GM21717 (cell line): ENCODE data around the gene S100A16.
"Not testable (repeated sequence)": the region's sequence is repeated elsewhere in the genome, so short reads cannot be mapped to it uniquely, and the experiment has no call there.

Experiments used
- ATAC-seq: cut with Tn5 transposase; IDR thresholded peaks from one replicate; pipeline ENCODE4 v1.9.1; 2021; ENCODE audit warnings: mild to moderate bottlenecking, moderate library complexity; ENCODE audit not compliant: unreplicated experiment

Gene S100A16, protein sequence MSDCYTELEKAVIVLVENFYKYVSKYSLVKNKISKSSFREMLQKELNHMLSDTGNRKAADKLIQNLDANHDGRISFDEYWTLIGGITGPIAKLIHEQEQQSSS

DNA sequence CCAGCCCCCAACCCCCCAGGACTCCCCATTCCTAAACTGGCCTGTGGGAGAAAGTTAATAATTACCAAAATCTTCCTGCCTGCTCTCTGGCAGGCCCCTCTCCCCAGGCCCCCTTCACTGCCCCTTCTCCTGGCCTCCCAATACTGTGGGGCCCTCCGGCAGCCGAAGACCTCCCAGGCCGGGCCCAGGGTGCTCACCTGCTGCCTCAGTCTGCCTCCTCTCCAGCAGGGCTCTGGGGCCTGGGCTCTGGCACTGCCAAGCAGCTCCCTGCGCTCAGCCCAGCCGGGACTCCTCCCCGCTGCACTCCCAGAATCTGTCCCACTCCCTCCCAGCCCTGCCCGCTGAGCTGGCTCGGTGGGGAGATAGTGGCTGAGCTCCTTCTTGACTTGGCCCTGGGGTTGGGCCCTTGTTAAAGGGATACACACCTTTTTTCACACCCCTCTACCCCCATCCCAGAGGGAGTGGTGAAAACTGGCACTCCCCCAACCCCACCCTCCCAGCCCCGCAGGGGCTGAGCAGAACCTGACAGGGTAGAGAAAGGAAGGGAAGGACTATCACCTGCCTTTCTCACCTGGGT lies at the start of gene S100A16:
S100A16 (minus strand) TSS at position 383 of the 577 bp plus-strand sequence. CDS start 4,986 bp downstream, outside the sequence.
- ATAC-seq = no peak

DNA sequence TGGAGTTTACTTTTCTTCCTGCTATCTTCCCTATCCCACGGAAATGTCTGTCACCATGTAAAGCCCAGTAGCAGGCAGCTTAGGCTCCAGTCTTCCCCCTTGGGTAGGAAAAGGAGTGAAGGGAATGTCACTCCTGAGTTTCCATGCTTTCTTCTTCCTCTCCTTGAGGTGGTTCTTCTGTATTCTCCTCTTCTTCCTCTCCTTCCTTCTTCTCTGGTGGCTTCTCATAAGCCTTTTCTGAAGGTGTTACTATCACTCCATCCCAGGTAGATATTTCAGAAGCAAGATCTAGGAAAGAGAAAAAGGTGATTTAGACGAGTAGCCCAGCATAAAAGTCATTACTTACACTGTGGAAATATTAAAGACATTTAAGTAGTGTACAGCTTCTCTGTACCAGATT lies 49.3 kb upstream of the S100A16 start:
- no peak for ATAC-seq

DNA sequence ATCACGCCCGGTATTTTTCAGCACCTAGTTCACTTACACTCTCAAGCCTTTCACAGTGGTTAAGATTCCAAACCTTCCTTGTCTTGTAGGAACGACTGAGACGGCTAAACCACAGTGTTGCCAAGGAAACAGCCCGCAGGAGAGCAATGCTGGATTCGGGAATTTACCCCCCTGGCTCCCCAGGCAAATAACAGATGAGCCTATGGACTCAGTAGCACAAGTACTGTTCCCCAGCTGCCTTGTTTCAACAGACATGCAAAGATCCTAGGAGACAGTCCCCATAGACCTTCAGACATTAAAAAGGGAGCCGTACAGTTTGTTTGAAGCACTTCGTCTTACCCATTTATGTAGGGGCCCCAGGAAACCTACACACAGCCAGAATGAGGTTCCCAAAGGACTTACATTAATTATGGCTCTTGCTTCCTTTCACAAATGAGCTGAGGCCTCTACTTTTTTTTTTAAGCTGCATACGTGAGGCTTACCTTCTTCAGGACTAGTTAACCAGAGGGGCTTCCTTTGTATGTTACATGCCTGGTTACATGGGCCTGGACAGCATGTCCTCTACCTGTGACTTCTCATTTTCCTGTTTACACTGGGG lies 48.3 kb upstream of the S100A16 start:
- no peak for ATAC-seq

DNA sequence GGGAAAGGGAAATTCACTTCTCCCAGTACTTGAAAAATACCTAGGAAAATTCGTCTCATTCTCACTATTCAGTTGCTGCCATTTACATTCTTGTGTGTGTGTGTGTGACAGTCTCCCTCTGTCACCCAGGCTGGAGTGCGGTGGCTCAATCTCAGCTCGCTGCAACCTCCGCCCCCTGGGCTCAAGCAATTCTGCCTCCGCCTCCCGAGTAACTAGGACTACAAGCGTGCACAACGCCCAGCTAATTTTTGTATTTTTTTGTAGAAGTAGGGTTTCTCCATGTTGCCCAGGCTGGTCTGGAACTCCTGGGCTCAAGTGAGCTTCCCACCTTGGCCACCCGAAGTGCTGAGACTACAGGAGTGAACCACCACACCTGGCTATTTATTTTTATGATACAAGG lies 46.7 kb upstream of the S100A16 start:
- ATAC-seq = no peak

DNA sequence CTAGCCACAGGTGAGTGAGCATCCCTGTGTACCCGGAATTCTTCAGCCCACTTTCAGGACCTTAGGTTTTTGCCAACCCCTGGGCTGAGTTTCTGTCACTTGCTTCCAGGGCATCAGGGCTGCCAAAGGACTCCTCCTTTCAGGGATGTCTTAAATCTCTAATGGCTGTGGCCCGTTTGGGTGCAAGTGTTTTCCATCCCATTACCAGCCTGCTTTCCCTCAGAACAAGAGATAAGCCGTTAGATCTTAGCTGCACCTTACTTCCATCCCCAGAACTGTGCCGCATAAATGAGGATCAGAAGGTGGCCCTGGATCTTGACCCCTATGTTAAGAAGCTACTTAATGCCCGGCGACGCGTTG lies 46.2 kb upstream of the S100A16 start:
- ATAC-seq = no peak

DNA sequence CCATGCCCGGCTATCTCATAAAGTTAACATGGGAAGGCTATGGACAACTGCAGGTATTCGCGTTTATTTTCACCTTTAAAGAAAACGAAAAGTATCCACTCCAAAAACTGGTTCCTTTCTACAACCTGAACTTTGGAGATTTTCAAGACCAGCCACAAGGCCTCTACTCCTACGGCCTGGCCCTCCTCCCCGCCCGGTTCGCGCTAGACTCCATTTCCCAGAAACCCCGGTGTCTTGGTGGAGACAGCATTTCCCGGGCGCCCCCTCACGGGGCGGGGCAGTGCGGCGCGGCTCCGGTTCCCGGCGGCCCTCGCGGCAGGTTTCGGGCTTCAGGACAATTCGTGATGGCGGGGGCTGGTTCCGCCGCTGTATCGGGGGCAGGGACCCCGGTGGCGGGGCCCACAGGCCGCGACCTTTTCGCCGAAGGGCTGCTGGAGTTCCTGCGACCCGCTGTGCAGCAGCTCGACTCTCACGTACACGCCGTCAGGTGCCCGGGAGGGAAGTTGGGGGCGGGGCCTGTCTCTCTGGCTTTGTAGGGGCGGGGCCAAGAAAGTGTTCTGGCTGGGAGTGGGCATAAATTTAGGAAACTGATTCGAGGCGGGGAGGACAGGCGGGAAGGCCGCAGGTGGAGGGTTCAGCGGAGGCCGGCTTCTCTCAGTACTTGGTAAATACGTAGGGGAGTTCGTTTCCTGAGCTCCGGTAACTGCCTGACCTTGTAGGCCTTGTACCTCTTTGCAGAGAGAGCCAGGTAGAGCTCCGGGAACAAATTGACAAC lies 45.6 kb upstream of the S100A16 start, which contains the start of gene SNAPIN:
SNAPIN (plus strand) TSS at position 304 of the 775 bp plus-strand sequence; CDS start at position 345, 41 bp downstream.
- peak; percentile 88 for ATAC-seq

DNA sequence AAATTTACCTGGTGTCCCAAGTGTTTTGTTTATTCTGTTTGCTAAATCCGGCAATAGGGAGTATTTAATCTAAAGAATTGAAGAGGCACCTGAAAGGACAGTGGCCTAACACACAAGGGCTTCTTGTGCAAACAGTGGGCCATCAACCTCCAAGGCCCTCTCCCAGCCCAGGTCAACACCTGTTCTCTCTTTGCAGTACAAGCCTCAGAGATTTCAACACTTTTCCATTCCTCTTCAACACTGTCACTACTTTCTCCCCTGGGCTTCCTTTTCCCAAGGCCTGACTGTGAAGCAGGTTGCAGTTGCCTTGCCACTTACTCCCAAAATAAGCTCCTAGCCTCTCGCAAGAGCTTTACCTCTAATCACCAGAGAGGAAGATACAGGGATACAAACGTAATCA lies 42.4 kb upstream of the S100A16 start:
- no peak for ATAC-seq

DNA sequence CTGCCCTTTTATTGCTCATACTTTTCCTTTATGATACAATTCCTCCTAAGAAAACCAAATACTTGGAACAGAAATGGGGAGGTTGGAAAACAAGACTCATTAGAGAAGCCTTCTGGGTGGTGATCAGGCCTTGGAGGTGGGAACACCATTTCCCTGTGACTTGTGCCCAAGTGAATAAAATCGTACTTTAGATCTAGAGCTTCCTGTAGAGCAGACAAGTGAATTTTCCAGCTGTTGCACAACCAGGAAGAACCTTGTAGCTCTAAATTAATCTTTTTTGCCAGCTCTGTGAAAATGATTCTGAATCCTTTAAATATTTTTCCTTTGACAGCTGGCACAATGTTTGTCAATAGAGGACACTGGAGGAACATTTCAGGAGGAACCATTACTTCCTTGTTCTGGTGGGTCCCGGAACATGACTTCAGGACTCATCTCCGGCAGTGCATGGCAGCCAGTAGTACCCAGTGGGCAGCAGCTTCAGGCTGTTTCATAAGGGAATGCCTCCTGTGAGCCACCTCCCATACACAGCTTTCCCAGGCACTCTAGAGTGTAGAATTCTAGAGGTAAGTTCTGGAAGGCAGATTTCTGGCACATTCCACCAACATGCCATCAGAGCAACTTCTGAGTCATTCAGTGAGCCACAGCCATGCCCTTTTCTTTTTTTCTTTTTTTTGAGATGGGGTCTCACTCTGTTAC lies 40.0 kb upstream of the S100A16 start:
- no peak for ATAC-seq

DNA sequence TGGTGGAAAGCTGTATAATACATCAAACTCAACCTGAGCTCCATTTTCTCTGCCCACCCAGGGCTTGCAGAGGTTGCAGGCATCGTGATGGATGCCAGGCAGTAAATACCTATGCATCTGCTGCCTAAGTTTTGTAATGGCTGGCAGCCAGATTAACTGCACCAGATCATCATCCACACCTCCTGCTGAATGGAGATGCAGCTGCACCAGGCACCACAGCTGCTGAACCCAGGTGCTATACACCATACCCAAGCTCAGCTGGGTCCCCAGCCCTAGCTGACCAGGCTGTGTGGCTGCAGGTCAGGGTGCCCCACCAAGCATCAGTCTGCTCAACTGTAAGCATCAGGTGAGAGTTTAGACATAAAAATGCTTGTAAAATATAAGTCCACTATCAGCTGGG lies 38.8 kb upstream of the S100A16 start:
- no peak for ATAC-seq

DNA sequence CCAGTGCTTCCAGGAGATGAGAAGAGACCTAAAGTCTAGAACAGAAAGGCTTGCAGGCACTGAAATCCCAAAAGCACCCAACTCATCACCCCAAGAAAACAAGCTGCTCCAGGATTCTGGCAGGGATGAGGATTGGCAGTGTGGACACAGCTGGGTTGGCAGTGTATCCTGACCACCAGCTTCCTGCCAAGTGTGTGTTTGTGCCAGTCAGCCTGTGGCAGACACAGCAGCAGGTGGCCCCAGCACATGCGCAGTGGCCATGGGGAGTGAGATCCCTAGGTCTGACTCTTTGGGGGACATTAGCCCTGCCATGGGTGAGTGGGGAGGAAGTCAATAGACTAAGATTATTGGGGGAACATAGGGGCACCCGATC lies 36.9 kb upstream of the S100A16 start:
- no peak for ATAC-seq

DNA sequence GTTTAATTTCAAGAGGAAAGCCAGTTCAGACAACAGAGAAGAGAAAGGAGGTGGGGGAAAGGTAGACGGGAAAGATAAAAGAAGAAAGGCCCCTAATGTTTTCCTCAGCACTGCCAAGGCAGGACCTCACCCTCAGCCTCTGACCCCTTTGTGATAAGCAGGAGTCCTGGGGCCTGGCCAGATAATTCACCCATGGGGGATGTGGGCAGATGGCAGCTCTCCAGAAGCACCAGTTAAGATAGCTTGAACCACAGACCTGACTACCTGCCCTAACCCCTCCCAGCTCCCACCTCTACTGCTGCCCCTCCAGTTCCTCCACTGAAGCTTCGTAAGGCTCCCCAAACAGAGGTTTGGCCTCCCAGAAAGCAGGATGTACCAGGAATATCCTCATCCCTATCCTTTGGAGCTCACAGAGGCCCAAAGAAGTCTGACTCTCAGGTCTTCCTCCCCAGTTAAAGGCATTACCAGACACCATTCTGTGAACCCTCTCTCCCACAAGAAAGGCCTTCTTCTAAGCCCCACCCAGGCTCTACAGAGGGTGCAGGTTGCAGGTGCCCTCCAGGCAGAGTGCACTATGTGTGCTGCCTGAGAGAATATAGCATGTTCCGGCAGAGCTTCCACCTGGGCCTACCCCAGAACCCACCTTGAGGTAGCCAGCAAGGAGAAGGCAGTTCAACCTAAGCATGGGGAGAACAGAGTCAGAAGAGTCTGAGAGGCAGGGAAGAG lies 36.4 kb upstream of the S100A16 start:
- ATAC-seq = no peak

DNA sequence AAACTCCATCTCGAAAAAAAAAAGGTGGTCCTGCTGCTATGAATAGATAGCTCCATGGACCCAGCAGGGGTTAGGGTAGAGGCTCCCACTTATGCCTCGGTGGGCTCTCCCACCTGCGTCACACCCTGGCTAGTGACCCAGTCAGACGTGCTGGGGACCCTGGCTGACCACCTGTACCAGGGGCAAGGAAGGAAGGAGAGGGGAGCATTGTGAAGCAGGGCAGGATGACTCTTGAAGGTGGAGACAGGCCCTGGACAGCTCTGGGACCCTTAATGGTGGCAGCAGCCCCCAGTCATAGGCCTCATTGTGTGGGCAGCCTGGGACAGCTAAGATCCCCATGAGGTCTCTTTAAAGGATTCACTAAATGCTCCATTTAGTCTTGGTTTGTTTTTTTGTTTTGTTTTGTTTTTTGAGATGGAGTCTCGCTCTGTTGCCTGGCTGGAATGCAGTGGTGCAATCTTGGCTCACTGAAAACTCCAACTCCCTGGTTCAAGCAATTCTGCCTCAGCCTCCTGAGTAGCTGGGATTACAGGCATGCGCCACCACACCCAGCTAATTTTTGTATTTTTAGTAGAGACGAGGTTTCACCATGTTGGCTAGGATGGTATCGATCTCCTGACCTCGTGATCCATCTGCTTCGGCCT lies 35.2 kb upstream of the S100A16 start:
- ATAC-seq = no peak

DNA sequence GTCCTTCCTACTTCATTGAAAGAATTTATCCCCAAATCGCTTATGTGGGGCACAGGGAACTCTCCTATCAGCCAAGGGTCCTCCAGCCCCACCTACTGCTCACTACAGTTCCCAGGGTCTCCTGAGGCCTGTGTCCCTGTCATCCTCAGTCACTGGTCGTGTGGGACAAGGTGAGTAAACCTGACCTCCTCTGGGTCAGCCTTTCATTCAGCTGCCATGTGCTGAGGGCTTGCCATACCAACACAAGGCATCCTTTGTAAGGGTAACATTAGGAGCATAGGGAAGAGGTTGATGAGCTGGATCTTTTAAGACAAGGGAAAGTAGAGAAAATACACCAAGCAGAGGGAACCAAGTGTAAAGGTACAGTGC lies 34.4 kb upstream of the S100A16 start:
- ATAC-seq = no peak

DNA sequence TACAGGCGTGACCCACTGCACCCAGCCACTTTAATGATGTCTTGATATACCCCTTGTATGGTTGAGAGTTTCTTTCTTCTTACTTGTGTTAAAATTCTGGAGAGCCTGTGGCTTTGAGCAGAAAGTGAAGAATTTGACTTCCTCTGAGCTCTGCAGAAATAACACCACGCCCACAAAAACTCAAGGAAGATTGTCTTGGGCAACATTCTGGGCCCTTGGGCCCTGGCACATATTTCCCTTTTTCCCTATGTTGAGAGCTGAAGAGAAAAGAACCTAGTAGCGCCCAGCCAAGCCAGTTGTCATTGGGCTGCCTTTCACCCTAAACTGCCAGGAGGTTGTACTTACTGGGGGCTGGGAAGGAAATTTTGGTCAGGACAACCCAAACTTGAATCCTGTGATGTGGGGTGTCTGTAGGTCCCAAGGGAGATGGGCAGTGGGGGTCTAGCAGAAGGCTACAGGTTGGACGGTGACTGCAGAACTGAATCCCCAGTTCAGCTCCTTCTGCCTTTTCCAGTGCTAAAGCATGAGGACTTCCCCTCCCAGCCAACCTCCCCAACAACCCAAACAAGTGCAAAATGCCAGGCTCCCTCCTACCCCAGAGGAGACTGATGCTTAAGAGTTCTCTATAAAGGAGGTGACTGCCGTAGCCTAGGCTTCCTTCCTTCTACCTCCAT lies 33.9 kb upstream of the S100A16 start:
- no peak for ATAC-seq

DNA sequence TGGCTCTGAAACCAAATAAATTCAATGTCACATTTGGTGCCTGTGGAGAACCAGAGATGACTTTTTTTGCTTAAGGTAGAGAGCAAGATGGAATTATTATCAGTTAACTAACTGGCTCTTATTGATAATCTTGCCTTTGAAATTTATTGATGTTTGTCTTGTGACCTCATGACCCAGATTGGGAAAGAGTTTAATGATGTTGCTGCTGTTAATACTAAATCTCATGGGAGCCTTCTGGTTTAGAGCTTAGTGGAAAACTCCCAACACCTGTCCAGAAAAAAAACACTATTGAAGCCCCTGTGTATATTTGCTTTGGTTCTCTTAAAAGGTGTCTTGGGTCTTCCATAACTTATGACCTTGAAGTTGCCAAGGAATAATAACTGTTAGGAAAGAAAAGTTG lies 30.9 kb upstream of the S100A16 start:
- no peak for ATAC-seq

DNA sequence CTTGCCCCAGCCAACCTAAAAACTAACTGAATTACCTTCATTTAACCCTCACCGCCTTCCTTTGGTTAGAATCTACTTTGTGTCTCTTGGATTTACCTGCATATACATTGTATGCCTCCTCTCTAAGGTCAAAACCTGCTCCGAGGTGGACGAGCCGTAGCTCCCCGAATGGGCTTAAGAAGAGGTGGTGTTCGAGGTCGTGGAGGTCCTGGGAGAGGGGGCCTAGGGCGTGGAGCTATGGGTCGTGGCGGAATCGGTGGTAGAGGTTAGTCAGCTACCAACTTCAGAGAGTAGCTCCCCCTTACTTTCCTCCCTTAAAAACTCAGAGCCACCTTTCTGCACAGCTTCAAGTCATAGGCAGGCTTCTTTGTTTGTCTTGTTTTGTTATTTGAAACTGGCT lies 30.2 kb upstream of the S100A16 start:
- ATAC-seq = no peak

DNA sequence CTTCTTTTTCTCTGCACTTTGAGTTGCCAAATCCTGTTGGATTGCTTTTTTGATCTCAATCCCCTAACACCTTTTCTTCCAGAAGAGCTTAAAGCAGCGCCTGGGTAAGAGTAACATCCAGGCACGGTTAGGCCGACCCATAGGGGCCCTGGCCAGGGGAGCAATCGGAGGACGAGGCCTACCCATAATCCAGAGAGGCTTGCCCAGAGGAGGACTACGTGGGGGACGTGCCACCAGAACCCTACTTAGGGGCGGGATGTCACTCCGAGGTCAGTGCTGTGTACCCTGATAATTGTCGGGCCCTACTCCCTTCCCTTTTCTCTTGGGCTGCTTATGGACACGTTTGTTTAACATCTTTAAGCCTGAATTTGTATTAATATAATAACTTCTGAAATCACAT lies 29.2 kb upstream of the S100A16 start:
- no peak for ATAC-seq

DNA sequence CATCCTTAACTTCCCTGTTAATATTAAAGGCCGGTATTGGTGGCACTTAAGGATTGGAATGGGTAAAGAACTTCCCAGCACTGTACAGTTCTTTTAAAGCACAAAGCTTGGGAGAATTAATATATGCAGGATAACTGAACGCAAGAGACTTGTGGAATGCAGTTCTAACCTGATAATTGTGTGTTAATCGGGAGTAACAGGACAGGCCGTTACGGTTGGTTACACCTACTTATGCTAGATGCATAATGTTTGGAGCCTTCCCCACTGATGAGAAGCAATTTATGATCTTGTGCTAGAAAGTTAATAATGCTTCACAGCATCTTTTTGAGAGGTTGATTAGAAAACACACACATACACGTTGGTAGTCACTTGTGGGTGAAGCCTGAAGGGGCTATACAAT lies 27.9 kb upstream of the S100A16 start:
- no peak for ATAC-seq

DNA sequence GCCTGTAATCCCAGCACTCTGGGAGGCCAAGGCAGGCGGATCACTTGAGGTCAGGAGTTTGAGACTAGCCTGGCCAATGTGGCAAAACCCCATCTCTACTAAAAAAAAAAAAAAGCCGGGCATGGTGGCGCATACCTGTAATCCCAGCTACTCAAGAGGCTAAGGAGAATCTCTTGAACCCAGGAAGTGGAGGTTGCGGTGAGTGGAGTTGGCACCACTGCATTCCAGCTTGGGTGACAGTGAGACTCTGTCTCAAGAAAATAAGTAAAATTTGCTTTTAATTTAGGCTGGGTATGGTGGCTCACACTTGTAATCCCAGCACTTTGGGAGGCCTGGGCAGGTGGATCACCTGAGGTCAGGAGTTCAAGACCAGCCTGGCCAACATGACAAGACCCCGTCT lies 27.3 kb upstream of the S100A16 start:
- ATAC-seq = not testable (repeated sequence)

DNA sequence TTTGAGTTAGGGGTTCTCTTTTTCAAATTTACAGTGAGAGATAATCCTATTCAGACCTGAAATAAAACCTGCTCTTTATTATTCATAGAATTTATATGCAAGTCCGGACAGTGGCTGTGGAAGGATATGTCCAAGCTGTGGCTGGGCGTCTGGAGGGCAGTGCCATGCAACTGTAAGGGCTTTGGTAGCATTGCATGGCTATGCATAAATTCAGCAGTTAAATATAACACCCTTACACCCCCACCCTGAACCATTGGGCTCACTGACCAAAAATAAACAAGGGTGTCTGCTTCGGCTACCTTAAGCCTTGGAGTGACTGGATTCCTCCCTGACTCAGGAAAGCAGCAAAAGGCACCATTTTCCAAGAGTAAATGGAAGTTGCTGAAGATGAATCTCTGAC lies 26.3 kb upstream of the S100A16 start:
- ATAC-seq = no peak
